ENCODE measurements around the gene SLITRK3. TPM values are rescaled to one million over a fixed set of nuclear protein-coding genes. Genes with fewer than 3 reads are reported as not detected.

SLITRK3 gene
- total and polyA plus RNA-seq, 2 experiments from 2014 or later, result 1.2 to 1.7 TPM

DNA sequence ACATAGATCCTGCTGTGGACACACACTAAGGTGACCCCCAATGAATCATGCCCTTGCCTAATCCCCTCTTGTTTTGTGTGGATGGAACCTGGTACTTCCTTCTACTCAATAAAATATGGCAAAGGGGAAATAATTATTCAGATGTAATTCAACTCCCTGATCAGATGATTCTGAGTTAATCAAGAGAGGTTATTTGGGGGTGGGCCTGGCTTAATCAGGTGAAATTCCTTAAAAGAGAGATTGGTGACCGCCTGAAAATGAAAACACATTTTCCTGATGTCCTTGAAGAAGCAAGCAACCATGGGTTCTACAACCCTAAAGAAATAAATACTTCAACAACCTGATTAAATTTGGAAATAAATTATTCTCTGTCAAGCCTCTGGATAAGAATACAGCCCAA is 8.3 kb upstream of the SLITRK3 start (continued):
- TF ChIP-seq, protein P1, sequence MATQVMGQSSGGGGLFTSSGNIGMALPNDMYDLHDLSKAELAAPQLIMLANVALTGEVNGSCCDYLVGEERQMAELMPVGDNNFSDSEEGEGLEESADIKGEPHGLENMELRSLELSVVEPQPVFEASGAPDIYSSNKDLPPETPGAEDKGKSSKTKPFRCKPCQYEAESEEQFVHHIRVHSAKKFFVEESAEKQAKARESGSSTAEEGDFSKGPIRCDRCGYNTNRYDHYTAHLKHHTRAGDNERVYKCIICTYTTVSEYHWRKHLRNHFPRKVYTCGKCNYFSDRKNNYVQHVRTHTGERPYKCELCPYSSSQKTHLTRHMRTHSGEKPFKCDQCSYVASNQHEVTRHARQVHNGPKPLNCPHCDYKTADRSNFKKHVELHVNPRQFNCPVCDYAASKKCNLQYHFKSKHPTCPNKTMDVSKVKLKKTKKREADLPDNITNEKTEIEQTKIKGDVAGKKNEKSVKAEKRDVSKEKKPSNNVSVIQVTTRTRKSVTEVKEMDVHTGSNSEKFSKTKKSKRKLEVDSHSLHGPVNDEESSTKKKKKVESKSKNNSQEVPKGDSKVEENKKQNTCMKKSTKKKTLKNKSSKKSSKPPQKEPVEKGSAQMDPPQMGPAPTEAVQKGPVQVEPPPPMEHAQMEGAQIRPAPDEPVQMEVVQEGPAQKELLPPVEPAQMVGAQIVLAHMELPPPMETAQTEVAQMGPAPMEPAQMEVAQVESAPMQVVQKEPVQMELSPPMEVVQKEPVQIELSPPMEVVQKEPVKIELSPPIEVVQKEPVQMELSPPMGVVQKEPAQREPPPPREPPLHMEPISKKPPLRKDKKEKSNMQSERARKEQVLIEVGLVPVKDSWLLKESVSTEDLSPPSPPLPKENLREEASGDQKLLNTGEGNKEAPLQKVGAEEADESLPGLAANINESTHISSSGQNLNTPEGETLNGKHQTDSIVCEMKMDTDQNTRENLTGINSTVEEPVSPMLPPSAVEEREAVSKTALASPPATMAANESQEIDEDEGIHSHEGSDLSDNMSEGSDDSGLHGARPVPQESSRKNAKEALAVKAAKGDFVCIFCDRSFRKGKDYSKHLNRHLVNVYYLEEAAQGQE (IDR thresholded peaks at IDR 0.05; ENCODE audit: unreplicated experiment), result no peak
- TF ChIP-seq, protein P2, sequence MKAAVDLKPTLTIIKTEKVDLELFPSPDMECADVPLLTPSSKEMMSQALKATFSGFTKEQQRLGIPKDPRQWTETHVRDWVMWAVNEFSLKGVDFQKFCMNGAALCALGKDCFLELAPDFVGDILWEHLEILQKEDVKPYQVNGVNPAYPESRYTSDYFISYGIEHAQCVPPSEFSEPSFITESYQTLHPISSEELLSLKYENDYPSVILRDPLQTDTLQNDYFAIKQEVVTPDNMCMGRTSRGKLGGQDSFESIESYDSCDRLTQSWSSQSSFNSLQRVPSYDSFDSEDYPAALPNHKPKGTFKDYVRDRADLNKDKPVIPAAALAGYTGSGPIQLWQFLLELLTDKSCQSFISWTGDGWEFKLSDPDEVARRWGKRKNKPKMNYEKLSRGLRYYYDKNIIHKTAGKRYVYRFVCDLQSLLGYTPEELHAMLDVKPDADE (IDR thresholded peaks at IDR 0.05), result no peak

DNA sequence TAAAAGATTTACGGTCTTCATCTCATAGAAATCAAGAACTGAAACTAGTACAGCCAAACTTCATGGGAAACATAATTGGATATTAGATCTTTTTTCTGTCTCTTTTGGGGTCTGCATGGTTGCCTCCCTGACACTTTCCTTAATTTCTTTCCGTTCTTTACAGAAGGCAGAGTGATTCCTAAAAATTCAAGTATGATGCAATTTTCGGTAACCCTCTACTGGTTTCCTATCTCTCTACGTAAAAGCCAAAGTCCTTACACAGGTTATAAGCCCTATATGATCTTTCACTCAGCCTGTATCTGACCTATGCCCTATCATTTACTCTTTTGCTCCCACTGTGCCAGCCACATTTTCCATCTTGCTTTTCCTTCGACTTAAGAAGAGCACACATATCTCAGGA is 6.8 kb upstream of the SLITRK3 start:
- Histone ChIP-seq H3K27ac (ENCODE audit: low read depth) (no peak overlapping the region), H4K20me1 (replicated peaks; ENCODE audit: insufficient read depth) (no peaks in the 10 kb centered on the region), H3K9me2 (ENCODE audit: insufficient read depth) (no peaks in the 10 kb centered on the region), H3K27me3 (ENCODE audit: insufficient read depth) (peaks cover 26% of the 10 kb centered on the region), H3K79me2 (replicated peaks; ENCODE audit: insufficient read depth) (no peaks in the 10 kb centered on the region), H3K4me1 (ENCODE audit: insufficient read depth) (peaks cover 7% of the 10 kb centered on the region; the same call in 1 of the 2 replicates), H3K36me3 (ENCODE audit: insufficient read depth) (no peaks in the 10 kb centered on the region), H3F3A (replicated peaks; ENCODE audit: low read depth) (no peaks in the 10 kb centered on the region), H2AFZ (no peak overlapping the region), H3K4me2 (no peak overlapping the region), H3K4me3 (no peak overlapping the region)
- no peak for DNase-seq (ENCODE audit: low spot score)
- no peaks in the 10 kb centered on the region for H3K9me3 Mint-ChIP-seq
- H3K4me3 Mint-ChIP-seq, result no peak overlapping the region
- no peaks in the 10 kb centered on the region for H3K36me3 Mint-ChIP-seq (ENCODE audit: low read depth)
- 0 out of 2 replicates have a peak overlapping the region, but pooled peaks have one; percentile 35 for H3K27ac Mint-ChIP-seq
- no peak for ATAC-seq
- peaks cover 5% of the 10 kb centered on the region for H3K27me3 Mint-ChIP-seq (ENCODE audit: insufficient read depth, low read depth, poor library complexity)
- H3K4me1 Mint-ChIP-seq, result peaks cover 12% of the 10 kb centered on the region
- TF ChIP-seq, protein P3, sequence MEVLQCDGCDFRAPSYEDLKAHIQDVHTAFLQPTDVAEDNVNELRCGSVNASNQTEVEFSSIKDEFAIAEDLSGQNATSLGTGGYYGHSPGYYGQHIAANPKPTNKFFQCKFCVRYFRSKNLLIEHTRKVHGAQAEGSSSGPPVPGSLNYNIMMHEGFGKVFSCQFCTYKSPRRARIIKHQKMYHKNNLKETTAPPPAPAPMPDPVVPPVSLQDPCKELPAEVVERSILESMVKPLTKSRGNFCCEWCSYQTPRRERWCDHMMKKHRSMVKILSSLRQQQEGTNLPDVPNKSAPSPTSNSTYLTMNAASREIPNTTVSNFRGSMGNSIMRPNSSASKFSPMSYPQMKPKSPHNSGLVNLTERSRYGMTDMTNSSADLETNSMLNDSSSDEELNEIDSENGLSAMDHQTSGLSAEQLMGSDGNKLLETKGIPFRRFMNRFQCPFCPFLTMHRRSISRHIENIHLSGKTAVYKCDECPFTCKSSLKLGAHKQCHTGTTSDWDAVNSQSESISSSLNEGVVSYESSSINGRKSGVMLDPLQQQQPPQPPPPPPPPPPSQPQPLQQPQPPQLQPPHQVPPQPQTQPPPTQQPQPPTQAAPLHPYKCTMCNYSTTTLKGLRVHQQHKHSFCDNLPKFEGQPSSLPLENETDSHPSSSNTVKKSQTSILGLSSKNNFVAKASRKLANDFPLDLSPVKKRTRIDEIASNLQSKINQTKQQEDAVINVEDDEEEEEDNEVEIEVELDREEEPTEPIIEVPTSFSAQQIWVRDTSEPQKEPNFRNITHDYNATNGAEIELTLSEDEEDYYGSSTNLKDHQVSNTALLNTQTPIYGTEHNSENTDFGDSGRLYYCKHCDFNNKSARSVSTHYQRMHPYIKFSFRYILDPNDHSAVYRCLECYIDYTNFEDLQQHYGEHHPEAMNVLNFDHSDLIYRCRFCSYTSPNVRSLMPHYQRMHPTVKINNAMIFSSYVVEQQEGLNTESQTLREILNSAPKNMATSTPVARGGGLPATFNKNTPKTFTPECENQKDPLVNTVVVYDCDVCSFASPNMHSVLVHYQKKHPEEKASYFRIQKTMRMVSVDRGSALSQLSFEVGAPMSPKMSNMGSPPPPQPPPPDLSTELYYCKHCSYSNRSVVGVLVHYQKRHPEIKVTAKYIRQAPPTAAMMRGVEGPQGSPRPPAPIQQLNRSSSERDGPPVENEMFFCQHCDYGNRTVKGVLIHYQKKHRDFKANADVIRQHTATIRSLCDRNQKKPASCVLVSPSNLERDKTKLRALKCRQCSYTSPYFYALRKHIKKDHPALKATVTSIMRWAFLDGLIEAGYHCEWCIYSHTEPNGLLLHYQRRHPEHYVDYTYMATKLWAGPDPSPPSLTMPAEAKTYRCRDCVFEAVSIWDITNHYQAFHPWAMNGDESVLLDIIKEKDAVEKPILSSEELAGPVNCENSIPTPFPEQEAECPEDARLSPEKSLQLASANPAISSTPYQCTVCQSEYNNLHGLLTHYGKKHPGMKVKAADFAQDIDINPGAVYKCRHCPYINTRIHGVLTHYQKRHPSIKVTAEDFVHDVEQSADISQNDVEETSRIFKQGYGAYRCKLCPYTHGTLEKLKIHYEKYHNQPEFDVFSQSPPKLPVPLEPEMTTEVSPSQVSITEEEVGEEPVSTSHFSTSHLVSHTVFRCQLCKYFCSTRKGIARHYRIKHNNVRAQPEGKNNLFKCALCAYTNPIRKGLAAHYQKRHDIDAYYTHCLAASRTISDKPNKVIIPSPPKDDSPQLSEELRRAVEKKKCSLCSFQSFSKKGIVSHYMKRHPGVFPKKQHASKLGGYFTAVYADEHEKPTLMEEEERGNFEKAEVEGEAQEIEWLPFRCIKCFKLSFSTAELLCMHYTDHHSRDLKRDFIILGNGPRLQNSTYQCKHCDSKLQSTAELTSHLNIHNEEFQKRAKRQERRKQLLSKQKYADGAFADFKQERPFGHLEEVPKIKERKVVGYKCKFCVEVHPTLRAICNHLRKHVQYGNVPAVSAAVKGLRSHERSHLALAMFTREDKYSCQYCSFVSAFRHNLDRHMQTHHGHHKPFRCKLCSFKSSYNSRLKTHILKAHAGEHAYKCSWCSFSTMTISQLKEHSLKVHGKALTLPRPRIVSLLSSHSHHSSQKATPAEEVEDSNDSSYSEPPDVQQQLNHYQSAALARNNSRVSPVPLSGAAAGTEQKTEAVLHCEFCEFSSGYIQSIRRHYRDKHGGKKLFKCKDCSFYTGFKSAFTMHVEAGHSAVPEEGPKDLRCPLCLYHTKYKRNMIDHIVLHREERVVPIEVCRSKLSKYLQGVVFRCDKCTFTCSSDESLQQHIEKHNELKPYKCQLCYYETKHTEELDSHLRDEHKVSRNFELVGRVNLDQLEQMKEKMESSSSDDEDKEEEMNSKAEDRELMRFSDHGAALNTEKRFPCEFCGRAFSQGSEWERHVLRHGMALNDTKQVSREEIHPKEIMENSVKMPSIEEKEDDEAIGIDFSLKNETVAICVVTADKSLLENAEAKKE (CRISPR knock-in tag; IDR thresholded peaks at IDR 0.05), result no peak
- TF ChIP-seq, protein P1 (IDR thresholded peaks at IDR 0.05; ENCODE audit: unreplicated experiment), result no peak
- TF ChIP-seq ZNF114 (CRISPR knock-in tag; IDR thresholded peaks at IDR 0.05) (no peak), POLR2AphosphoS5 (IDR thresholded peaks at IDR 0.05; ENCODE audit: low read depth) (no peak)
- TF ChIP-seq, protein P2 (IDR thresholded peaks at IDR 0.05), result no peak
- TF ChIP-seq, protein P4, sequence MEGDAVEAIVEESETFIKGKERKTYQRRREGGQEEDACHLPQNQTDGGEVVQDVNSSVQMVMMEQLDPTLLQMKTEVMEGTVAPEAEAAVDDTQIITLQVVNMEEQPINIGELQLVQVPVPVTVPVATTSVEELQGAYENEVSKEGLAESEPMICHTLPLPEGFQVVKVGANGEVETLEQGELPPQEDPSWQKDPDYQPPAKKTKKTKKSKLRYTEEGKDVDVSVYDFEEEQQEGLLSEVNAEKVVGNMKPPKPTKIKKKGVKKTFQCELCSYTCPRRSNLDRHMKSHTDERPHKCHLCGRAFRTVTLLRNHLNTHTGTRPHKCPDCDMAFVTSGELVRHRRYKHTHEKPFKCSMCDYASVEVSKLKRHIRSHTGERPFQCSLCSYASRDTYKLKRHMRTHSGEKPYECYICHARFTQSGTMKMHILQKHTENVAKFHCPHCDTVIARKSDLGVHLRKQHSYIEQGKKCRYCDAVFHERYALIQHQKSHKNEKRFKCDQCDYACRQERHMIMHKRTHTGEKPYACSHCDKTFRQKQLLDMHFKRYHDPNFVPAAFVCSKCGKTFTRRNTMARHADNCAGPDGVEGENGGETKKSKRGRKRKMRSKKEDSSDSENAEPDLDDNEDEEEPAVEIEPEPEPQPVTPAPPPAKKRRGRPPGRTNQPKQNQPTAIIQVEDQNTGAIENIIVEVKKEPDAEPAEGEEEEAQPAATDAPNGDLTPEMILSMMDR (conservative IDR thresholded peaks at IDR 0.05; ENCODE audit: low read depth in 2 of 2), result no peak

Data from GM23338 (cell line).